Suppressor macrophage treated with lipopolysaccharide for 1 hour (primary cell): ENCODE measurements around the gene BUB1.
"Not testable (repeated sequence)": the region's sequence is repeated elsewhere in the genome, so short reads cannot be mapped to it uniquely, and the experiment has no call there.

Experiments used
- DNase-seq, 3 donors: peaks; one replicate each; pipeline ENCODE4 v3.0.0-alpha.2; 2020 to 2022

The BUB1 gene

GRCh38 chr2:110690083-110690965 lies 12.5 kb upstream of the BUB1 start:
- DNase-seq = no peak

- no peak for DNase-seq
Observed at GRCh38 chr2:110688594-110689091, 10.8 kb upstream of the BUB1 start.

- DNase-seq = not testable (repeated sequence)
Observed at GRCh38 chr2:110687775-110688484, 10.1 kb upstream of the BUB1 start.

GRCh38 chr2:110682872-110683271 lies 5.0 kb upstream of the BUB1 start:
- DNase-seq = no peak

GRCh38 chr2:110682267-110682666 lies 4.4 kb upstream of the BUB1 start:
- DNase-seq = no peak

GRCh38 chr2:110680709-110681108 lies 2.8 kb upstream of the BUB1 start:
- no peak for DNase-seq

GRCh38 chr2:110679865-110680264 lies 2.0 kb upstream of the BUB1 start:
- no peak for DNase-seq

GRCh38 chr2:110679337-110679707 lies 1.5 kb upstream of the BUB1 start:
- peak; percentile 17 to 31 (median 27) for DNase-seq

- peak; percentile 45 to 49 (median 47) for DNase-seq
Observed at GRCh38 chr2:110678457-110679336, 834 bp upstream of the BUB1 start.

GRCh38 chr2:110677080-110677479 lies 783 bp downstream of the BUB1 start:
- DNase-seq = no peak

GRCh38 chr2:110675679-110676078 lies 2.2 kb downstream of the BUB1 start:
- DNase-seq = no peak

GRCh38 chr2:110674620-110675555 lies 3.0 kb downstream of the BUB1 start:
- peak; percentile 57 to 63 (median 61) for DNase-seq

- no peak for DNase-seq
Observed at GRCh38 chr2:110673201-110673600, 4.7 kb downstream of the BUB1 start.

- no peak for DNase-seq
Observed at GRCh38 chr2:110670826-110671225, 7.0 kb downstream of the BUB1 start.

- no peak for DNase-seq
Observed at GRCh38 chr2:110669079-110669478, 8.8 kb downstream of the BUB1 start.

- no peak for DNase-seq
Observed at GRCh38 chr2:110667071-110667470, 10.8 kb downstream of the BUB1 start.

- no peak for DNase-seq
Observed at GRCh38 chr2:110664135-110664534, 13.7 kb downstream of the BUB1 start.

GRCh38 chr2:110662560-110662959 lies 15.3 kb downstream of the BUB1 start:
- DNase-seq = no peak

GRCh38 chr2:110660558-110660957 lies 17.3 kb downstream of the BUB1 start:
- DNase-seq = no peak

- no peak for DNase-seq
Observed at GRCh38 chr2:110659248-110659647, 18.6 kb downstream of the BUB1 start.

GRCh38 chr2:110657724-110658305 lies 20.0 kb downstream of the BUB1 start:
- DNase-seq = no peak
